Measurements from ENCODE around the gene ULK4.
"Not testable (repeated sequence)": the region's sequence is repeated elsewhere in the genome, so short reads cannot be mapped to it uniquely, and the experiment has no call there.

ULK4 gene

DNA sequence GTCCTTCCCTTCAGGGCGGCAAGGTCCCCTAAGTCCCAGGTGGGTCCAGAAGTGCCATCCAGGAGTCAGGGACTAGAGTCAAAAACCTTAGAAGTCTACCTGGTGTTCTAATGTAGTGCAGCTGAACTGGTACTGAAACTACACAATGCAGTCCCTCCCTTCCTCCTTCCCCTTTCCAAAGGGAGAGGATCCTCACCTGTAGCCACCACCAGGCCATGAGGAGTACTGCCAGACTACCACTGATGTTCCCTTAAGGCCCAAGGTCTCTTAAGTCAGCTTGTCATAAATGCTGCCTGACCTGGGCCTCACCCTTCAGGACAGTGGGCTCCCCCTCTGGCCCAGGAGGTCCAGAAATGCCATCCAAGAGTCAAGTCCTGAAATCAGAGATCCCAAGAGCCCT lies 98.9 kb downstream of the ULK4 start:
- peak in 1 of 2 experiments; percentile 13 for DNase-seq (ENCODE audit: low read depth in 1 of 2, low spot score in 1 of 2)
- TF ChIP-seq, protein P1, sequence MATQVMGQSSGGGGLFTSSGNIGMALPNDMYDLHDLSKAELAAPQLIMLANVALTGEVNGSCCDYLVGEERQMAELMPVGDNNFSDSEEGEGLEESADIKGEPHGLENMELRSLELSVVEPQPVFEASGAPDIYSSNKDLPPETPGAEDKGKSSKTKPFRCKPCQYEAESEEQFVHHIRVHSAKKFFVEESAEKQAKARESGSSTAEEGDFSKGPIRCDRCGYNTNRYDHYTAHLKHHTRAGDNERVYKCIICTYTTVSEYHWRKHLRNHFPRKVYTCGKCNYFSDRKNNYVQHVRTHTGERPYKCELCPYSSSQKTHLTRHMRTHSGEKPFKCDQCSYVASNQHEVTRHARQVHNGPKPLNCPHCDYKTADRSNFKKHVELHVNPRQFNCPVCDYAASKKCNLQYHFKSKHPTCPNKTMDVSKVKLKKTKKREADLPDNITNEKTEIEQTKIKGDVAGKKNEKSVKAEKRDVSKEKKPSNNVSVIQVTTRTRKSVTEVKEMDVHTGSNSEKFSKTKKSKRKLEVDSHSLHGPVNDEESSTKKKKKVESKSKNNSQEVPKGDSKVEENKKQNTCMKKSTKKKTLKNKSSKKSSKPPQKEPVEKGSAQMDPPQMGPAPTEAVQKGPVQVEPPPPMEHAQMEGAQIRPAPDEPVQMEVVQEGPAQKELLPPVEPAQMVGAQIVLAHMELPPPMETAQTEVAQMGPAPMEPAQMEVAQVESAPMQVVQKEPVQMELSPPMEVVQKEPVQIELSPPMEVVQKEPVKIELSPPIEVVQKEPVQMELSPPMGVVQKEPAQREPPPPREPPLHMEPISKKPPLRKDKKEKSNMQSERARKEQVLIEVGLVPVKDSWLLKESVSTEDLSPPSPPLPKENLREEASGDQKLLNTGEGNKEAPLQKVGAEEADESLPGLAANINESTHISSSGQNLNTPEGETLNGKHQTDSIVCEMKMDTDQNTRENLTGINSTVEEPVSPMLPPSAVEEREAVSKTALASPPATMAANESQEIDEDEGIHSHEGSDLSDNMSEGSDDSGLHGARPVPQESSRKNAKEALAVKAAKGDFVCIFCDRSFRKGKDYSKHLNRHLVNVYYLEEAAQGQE (IDR thresholded peaks at IDR 0.05; ENCODE audit: insufficient replicate concordance, low read depth), result no peak
- TF ChIP-seq POLR2AphosphoS5 (IDR thresholded peaks at IDR 0.05; ENCODE audit: low read depth) (no peak), SPI1 (IDR thresholded peaks at IDR 0.05; ENCODE audit: borderline replicate concordance, low read depth) (no peak), GABPA (IDR thresholded peaks at IDR 0.05; ENCODE audit: low read depth) (no peak)
- TF ChIP-seq, protein P2, sequence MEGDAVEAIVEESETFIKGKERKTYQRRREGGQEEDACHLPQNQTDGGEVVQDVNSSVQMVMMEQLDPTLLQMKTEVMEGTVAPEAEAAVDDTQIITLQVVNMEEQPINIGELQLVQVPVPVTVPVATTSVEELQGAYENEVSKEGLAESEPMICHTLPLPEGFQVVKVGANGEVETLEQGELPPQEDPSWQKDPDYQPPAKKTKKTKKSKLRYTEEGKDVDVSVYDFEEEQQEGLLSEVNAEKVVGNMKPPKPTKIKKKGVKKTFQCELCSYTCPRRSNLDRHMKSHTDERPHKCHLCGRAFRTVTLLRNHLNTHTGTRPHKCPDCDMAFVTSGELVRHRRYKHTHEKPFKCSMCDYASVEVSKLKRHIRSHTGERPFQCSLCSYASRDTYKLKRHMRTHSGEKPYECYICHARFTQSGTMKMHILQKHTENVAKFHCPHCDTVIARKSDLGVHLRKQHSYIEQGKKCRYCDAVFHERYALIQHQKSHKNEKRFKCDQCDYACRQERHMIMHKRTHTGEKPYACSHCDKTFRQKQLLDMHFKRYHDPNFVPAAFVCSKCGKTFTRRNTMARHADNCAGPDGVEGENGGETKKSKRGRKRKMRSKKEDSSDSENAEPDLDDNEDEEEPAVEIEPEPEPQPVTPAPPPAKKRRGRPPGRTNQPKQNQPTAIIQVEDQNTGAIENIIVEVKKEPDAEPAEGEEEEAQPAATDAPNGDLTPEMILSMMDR (IDR thresholded peaks at IDR 0.05; ENCODE audit: insufficient read depth, low read length), result no peak
- Histone ChIP-seq H3K27me3 (ENCODE audit: insufficient read depth, poor library complexity, severe bottlenecking) (no peaks in the 10 kb centered on the region), H3K4me3 (replicated peaks; ENCODE audit: insufficient read depth, low read length) (no peak overlapping the region), H3K27ac (replicated peaks) (no peak overlapping the region)

DNA sequence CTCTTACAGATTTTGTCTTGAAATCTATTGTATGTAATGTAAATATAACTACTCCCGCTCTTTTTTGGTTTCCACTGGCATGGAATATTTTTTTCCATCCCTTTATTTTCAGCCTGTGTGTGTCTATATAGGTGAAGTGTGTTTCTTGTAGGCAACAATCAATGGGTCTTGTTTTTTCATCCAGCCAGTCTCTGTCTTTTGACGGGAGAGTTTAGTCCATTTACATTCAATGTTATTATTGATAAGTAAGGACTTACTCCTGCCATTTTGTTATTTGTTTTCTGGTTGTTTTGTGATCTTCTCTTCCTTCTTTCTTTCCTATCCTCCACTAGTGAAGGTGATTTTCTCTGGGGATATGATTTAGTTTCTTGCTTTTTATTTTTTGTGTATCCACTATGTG lies 101.4 kb downstream of the ULK4 start:
- DNase-seq (ENCODE audit: low read depth in 1 of 2, low spot score in 1 of 2); H3K27me3 ChIP-seq (ENCODE audit: insufficient read depth, poor library complexity, severe bottlenecking); H3K27ac ChIP-seq (replicated peaks); H3K4me3 ChIP-seq (replicated peaks; ENCODE audit: insufficient read depth, low read length): not testable (repeated sequence)

DNA sequence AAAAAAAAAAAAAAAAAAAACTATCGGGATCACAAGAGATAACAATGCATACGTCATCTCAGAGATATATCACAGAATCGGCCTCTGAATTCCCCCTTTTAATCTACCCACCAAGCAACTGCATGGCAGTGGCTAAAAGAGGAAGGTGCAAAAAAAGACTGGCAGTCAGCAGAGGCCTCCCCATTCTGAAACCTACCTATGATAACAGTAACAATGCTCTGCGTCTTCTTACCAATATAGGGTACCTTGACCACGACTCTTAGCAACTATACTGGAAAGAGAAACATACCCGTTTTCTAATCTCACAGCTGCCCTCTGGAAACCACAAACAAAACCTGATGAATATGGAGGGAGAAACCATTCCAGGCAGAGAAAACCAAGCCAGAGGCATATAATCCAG lies 106.9 kb downstream of the ULK4 start:
- TF ChIP-seq SPI1 (IDR thresholded peaks at IDR 0.05; ENCODE audit: borderline replicate concordance, low read depth) (no peak), GABPA (IDR thresholded peaks at IDR 0.05; ENCODE audit: low read depth) (no peak)
- H3K27me3 ChIP-seq (ENCODE audit: insufficient read depth, poor library complexity, severe bottlenecking), result no peaks in the 10 kb centered on the region
- no peak overlapping the region for H3K27ac ChIP-seq (replicated peaks)
- H3K4me3 ChIP-seq (replicated peaks; ENCODE audit: insufficient read depth, low read length), result no peak overlapping the region
- DNase-seq (ENCODE audit: low read depth in 1 of 2, low spot score in 1 of 2), result no peak

DNA sequence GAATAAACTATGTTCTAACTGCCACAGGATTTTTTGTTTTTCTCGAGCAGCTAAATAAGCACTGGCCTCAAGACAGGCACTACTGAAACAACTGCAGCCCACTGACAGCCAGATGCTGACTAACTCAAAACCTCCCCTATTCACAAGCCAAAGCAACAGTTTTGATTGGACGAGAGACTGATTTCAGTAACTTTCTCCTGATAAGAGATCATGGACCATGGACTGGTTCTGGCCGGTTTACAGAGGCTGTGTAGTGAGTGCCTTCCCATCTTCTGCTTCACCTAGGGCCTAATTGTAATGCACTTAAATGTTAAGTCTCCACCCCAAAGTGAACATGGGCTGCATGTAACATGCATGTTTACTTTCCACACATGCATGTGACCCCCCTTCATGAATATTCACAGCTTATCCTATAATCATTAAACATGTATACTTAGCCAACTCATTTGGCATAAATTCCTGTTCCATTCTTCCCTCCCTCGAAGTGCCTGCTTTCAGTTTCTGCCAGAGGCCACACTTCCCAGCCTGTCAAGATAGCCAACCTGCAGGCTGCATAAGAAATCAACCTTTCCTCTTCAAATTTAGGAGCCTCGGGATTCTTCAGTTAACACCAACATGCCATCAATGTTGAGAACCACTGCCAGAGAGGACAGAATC lies 108.2 kb downstream of the ULK4 start:
- DNase-seq (ENCODE audit: low read depth in 1 of 2, low spot score in 1 of 2), result no peak

More for the DNA sequence above, 108.2 kb downstream of the ULK4 start:
- Histone ChIP-seq H3K27ac (replicated peaks) (no peak overlapping the region), H3K27me3 (ENCODE audit: insufficient read depth, poor library complexity, severe bottlenecking) (no peaks in the 10 kb centered on the region), H3K4me3 (replicated peaks; ENCODE audit: insufficient read depth, low read length) (no peak overlapping the region)
- TF ChIP-seq POLR2AphosphoS5 (IDR thresholded peaks at IDR 0.05; ENCODE audit: low read depth) (no peak), SPI1 (IDR thresholded peaks at IDR 0.05; ENCODE audit: borderline replicate concordance, low read depth) (no peak), GABPA (IDR thresholded peaks at IDR 0.05; ENCODE audit: low read depth) (no peak)
- TF ChIP-seq, protein P2 (IDR thresholded peaks at IDR 0.05; ENCODE audit: insufficient read depth, low read length), result no peak
- TF ChIP-seq, protein P1 (IDR thresholded peaks at IDR 0.05; ENCODE audit: insufficient replicate concordance, low read depth), result no peak
